Measurements from ENCODE around the gene STEAP1.
A peak's percentile ranks its signal among the peaks of the same experiment; 100 is the strongest.
"Not testable (repeated sequence)": the region's sequence is repeated elsewhere in the genome, so short reads cannot be mapped to it uniquely, and the experiment has no call there.

The STEAP1 gene

GRCh38 chr7:90181485-90181884, 27.2 kb downstream of the STEAP1 start:
- Mint-ChIP-seq H3K27me3 (peaks cover 0 to 3% of the 10 kb centered on the region in 2 donors), H3K36me3 (no peaks in the 10 kb centered on the region), H3K9me3 (peaks cover 3 to 5% of the 10 kb centered on the region in 2 donors), H3K27ac (no peak overlapping the region), H3K4me1 (peaks cover 6 to 16% of the 10 kb centered on the region in 2 donors), H3K4me3 (no peak overlapping the region)
- ATAC-seq (replicated peaks) (no peak), DNase-seq (no peak)

- not testable (repeated sequence) for H3K4me3 Mint-ChIP-seq; H3K36me3 Mint-ChIP-seq; H3K27me3 Mint-ChIP-seq; DNase-seq; H3K9me3 Mint-ChIP-seq; H3K27ac Mint-ChIP-seq; ATAC-seq (replicated peaks)
- H3K4me1 Mint-ChIP-seq = peaks cover 4 to 10% of the 10 kb centered on the region in 2 donors
Observed at GRCh38 chr7:90186290-90186689, 32.0 kb downstream of the STEAP1 start.

DNA sequence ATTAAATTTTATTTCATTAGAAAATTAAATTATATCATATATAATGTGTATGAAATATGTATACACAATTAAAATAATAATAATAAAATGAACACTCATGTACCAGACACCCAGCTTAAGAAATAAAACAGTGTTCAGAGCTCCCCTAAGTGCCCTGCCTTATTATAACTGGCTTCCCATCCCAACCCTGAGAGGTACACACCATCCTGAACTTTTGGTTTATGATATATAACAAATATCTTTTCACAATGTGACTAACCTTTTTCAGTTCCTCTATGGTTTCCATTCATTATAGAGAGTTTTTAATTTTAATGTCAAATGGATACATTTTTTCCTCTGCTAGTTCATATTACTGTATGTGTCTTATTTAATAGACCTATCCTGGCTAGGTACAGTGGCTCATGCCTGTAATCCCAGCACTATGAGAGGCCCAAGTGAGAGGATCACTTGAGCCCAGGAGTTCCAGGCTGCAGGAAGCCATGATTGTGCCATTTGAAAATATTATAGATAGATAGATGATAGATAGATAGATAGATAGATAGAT, 33.3 kb downstream of the STEAP1 start:
- Mint-ChIP-seq H3K36me3 (no peaks in the 10 kb centered on the region), H3K4me3 (peak overlapping the region in 1 of 2 donors; percentile 28), H3K9me3 (peaks cover 3 to 4% of the 10 kb centered on the region in 2 donors), H3K27ac (no peak overlapping the region), H3K4me1 (peaks cover 4 to 10% of the 10 kb centered on the region in 2 donors), H3K27me3 (no peaks in the 10 kb centered on the region)
- DNase-seq (no peak), ATAC-seq (replicated peaks) (peak; percentile 61 to 71)

- Mint-ChIP-seq H3K27ac (no peak overlapping the region), H3K27me3 (no peaks in the 10 kb centered on the region), H3K36me3 (no peaks in the 10 kb centered on the region), H3K9me3 (peaks cover 3 to 4% of the 10 kb centered on the region in 2 donors), H3K4me1 (peaks cover 4 to 10% of the 10 kb centered on the region in 2 donors), H3K4me3 (no peak overlapping the region)
- DNase-seq = no peak
- peak; percentile 87 to 93 for ATAC-seq (replicated peaks)
Observed at GRCh38 chr7:90188281-90188680, 34.0 kb downstream of the STEAP1 start.

GRCh38 chr7:90190995-90191394, 36.7 kb downstream of the STEAP1 start:
- Mint-ChIP-seq H3K27ac (no peak overlapping the region), H3K4me1 (peaks cover 4 to 10% of the 10 kb centered on the region in 2 donors), H3K36me3 (no peaks in the 10 kb centered on the region), H3K4me3 (no peak overlapping the region), H3K27me3 (peaks cover 0 to 4% of the 10 kb centered on the region in 2 donors), H3K9me3 (peaks cover 2 to 3% of the 10 kb centered on the region in 2 donors)
- ATAC-seq (replicated peaks) (no peak), DNase-seq (no peak)

DNA sequence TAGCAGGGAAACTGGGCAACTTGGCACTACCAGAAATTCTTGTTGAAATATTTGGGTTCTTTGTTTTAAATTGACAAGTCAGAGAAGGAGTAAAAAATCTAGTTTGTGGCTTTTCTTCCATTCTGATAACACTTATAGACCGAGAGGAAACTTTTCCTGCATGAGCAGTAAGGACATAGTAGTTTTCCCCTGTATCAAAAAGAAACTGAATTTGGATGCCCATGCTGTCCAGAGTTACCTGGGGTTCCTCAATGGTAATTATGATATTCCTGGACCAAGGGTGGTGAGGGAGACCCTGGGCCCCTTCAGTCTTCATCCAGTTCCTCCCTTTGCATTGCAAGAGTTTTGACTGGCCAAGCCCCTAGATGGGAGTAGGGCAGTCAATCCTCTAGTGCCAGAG, 37.4 kb downstream of the STEAP1 start:
- ATAC-seq (replicated peaks) = no peak
- Mint-ChIP-seq H3K9me3 (peaks cover 2 to 3% of the 10 kb centered on the region in 2 donors), H3K27ac (no peak overlapping the region)

GRCh38 chr7:90192876-90193750, 38.8 kb downstream of the STEAP1 start:
- Mint-ChIP-seq H3K4me1 (peaks cover 3 to 4% of the 10 kb centered on the region in 2 donors), H3K27me3 (peaks cover 0 to 4% of the 10 kb centered on the region in 2 donors), H3K9me3 (peaks cover 2 to 3% of the 10 kb centered on the region in 2 donors), H3K36me3 (no peaks in the 10 kb centered on the region), H3K4me3 (no peak overlapping the region), H3K27ac (no peak overlapping the region)
- ATAC-seq (replicated peaks) (no peak), DNase-seq (no peak)

More for the DNA sequence above, 37.4 kb downstream of the STEAP1 start:
- no peak overlapping the region for H3K4me3 Mint-ChIP-seq
- no peaks in the 10 kb centered on the region for H3K36me3 Mint-ChIP-seq
- no peak for DNase-seq
- peaks cover 0 to 4% of the 10 kb centered on the region in 2 donors for H3K27me3 Mint-ChIP-seq
- H3K4me1 Mint-ChIP-seq = peaks cover 4 to 10% of the 10 kb centered on the region in 2 donors

GRCh38 chr7:90194911-90195809, 40.9 kb downstream of the STEAP1 start:
- Mint-ChIP-seq H3K27me3 (peaks cover 0 to 4% of the 10 kb centered on the region in 2 donors), H3K9me3 (peaks cover 2 to 3% of the 10 kb centered on the region in 2 donors), H3K36me3 (no peaks in the 10 kb centered on the region), H3K4me3 (no peak overlapping the region), H3K4me1 (no peaks in the 10 kb centered on the region), H3K27ac (no peak overlapping the region)
- ATAC-seq (replicated peaks) = no peak
- no peak for DNase-seq

DNA sequence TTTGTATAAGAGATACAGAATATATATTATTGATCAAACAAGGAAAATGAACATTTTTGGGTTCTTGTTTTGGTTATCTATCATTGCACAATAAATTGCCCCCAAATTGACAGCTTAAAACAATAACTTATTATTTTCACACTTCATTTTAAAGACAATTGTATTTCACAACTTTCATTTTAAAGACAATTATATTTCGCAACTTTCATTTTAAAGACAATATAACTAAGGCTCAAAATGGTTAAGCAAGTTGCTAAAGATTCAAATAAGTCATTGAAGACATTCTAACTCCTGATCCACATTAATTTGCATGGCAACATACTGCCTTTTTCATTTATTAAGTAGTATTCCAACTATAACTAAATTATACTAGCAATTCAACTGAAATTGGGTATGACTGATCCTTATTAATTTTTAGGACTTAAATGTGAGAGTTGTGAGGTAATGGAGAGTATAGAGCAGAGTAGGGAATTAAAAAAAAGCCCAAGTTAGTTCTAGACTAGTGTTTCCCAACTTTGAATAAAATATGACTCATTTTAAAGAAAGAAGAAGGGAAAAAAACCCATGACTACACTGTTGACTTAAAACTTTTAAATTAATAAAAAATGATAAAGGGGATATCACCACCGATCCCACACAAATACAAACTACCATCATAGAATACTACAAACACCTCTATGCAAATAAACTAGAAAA, 47.4 kb downstream of the STEAP1 start:
- ATAC-seq (replicated peaks) (no peak), DNase-seq (no peak)
- H3K4me3 Mint-ChIP-seq = no peak overlapping the region
- no peaks in the 10 kb centered on the region for H3K4me1 Mint-ChIP-seq
- H3K36me3 Mint-ChIP-seq = no peaks in the 10 kb centered on the region
- peaks cover 0 to 1% of the 10 kb centered on the region in 2 donors for H3K9me3 Mint-ChIP-seq
- H3K27me3 Mint-ChIP-seq = peaks cover 0 to 4% of the 10 kb centered on the region in 2 donors
- no peak overlapping the region for H3K27ac Mint-ChIP-seq

- Mint-ChIP-seq H3K4me1 (peaks cover 4 to 10% of the 10 kb centered on the region in 2 donors), H3K27me3 (peaks cover 16 to 28% of the 10 kb centered on the region in 2 donors), H3K9me3 (peaks cover 0 to 1% of the 10 kb centered on the region in 2 donors), H3K4me3 (no peak overlapping the region), H3K36me3 (no peaks in the 10 kb centered on the region), H3K27ac (no peak overlapping the region)
- no peak for DNase-seq
- no peak for ATAC-seq (replicated peaks)
Observed at GRCh38 chr7:90207956-90208355, 53.7 kb downstream of the STEAP1 start.

GRCh38 chr7:90209776-90210175, 55.5 kb downstream of the STEAP1 start:
- H3K4me1 Mint-ChIP-seq = peaks cover 4 to 10% of the 10 kb centered on the region in 2 donors
- H3K27ac Mint-ChIP-seq = no peak overlapping the region
- no peaks in the 10 kb centered on the region for H3K36me3 Mint-ChIP-seq
- peaks cover 0 to 1% of the 10 kb centered on the region in 2 donors for H3K9me3 Mint-ChIP-seq
- ATAC-seq (replicated peaks) (no peak), DNase-seq (no peak)
- peaks cover 16 to 28% of the 10 kb centered on the region in 2 donors for H3K27me3 Mint-ChIP-seq
- no peak overlapping the region for H3K4me3 Mint-ChIP-seq

GRCh38 chr7:90210475-90210874, 56.2 kb downstream of the STEAP1 start:
- Mint-ChIP-seq H3K9me3 (peaks cover 0 to 1% of the 10 kb centered on the region in 2 donors), H3K27me3 (peaks cover 16 to 25% of the 10 kb centered on the region in 2 donors), H3K4me1 (peaks cover 4 to 10% of the 10 kb centered on the region in 2 donors), H3K27ac (no peak overlapping the region), H3K4me3 (no peak overlapping the region), H3K36me3 (no peaks in the 10 kb centered on the region)
- ATAC-seq (replicated peaks) = no peak
- no peak for DNase-seq

DNA sequence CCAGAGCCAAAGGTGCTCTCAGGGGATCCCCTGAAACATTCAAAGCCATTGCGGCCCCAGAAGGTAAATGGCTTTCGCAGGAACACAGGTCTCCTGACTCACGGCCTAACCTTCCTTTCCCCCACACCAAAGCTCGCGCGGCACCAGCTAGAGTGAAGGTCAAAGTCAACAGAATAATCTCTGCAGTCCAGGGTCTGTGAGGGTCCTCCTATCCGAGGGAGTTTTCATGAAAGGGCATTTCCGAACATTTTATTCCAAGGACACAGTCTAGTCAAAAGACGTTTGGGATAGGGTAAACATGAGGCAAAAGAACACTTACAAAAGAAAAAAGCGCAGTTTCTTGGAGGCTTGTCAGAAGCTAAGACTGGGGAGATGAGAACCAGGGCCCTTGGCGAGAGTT, 56.7 kb downstream of the STEAP1 start:
- Mint-ChIP-seq H3K27me3 (peaks cover 16 to 23% of the 10 kb centered on the region in 2 donors), H3K36me3 (no peaks in the 10 kb centered on the region), H3K27ac (no peak overlapping the region), H3K4me3 (peak overlapping the region; percentile 44 to 76), H3K4me1 (peaks cover 4 to 10% of the 10 kb centered on the region in 2 donors), H3K9me3 (no peaks in the 10 kb centered on the region)
- DNase-seq (no peak), ATAC-seq (replicated peaks) (peak in 1 of 2 donors; percentile 6)
